Activated CD4-positive, alpha-beta T cell treated with anti-CD3 and anti-CD28 coated beads for 1 hour (primary cell): ENCODE results near the gene TSEN34.
"Not testable (repeated sequence)": the region's sequence is repeated elsewhere in the genome, so short reads cannot be mapped to it uniquely, and the experiment has no call there.

Experiments used
- DNase-seq: peaks from one replicate; pipeline ENCODE4 v3.0.0-alpha.2; 2020

The TSEN34 gene

GRCh38 chr19:54162241-54162805, 28.8 kb upstream of the TSEN34 start:
- DNase-seq, result peak; percentile 70

DNA sequence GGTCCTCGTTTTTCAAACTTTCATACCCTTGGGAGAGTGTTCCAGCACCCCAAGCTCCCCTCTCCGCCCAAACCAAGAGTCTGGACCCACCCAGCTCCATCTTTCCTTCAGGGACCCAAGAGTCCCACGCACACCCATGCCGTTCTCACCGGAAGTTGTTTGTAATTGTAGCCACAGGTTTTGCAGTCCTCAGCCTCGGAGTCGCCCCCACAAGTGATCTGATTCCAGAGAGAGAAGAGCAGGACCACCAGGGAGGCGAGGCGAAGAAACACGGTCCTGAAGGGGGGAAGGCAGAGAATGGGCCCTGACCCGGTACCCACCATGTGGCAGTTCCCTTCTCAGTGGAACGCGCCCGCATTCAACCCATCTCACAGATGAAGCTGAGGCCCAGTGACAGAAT, 28.2 kb upstream of the TSEN34 start:
- no peak for DNase-seq

GRCh38 chr19:54164369-54165068, 26.6 kb upstream of the TSEN34 start:
- DNase-seq, result peak; percentile 26

DNA sequence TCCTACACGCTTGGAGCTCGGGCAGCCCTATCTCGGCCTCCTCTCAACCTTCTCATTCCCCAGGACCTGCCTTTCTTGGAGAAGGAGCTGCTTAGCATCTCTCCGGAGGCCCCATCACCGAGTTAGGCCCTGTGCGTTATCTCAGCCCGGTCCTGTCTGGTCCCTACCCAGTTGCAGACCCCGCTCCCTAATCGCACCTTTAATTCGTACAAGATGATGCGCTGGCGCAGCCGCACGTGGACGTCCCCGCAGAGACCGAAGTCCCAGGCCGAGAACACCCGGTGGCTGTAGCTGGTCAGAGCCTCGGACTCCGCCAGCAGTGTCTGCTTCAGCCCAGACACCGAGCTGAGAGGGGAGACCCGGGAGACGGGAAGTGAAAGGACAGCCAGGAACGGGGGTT, 25.9 kb upstream of the TSEN34 start:
- no peak for DNase-seq

GRCh38 chr19:54168174-54168917, 22.8 kb upstream of the TSEN34 start:
- DNase-seq, result peak; percentile 79

DNA sequence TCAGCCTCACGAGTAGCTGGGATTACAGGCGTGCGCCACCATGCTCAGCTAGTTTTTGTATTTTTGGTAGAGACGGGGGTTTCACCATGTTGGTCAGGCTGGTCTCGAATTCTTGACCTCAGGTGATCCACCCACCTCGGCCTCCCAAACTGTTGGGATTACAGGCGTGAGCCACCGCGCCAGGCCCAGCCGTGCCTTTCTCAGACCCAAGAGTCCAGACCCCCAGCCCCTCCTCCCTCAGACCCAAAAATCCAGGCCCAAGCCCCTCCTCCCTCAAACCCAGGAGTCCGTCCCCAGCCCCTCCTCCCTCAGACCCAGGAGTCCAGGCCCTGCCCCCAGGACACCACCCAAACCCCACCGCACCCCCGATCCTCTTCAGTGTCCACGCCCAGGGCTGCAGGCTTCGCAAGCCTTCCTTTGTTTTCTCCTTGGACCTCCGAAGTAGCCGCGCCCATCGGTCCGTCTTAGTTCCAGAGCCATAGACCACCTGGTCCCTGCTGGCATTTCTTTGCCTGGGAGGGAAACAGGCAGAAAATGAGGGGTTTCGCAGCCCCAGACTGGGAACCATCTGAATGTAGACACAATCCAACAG, 21.9 kb upstream of the TSEN34 start:
- DNase-seq, result no peak

- DNase-seq, result not testable (repeated sequence)
Observed at GRCh38 chr19:54171736-54172431, 19.2 kb upstream of the TSEN34 start.

DNA sequence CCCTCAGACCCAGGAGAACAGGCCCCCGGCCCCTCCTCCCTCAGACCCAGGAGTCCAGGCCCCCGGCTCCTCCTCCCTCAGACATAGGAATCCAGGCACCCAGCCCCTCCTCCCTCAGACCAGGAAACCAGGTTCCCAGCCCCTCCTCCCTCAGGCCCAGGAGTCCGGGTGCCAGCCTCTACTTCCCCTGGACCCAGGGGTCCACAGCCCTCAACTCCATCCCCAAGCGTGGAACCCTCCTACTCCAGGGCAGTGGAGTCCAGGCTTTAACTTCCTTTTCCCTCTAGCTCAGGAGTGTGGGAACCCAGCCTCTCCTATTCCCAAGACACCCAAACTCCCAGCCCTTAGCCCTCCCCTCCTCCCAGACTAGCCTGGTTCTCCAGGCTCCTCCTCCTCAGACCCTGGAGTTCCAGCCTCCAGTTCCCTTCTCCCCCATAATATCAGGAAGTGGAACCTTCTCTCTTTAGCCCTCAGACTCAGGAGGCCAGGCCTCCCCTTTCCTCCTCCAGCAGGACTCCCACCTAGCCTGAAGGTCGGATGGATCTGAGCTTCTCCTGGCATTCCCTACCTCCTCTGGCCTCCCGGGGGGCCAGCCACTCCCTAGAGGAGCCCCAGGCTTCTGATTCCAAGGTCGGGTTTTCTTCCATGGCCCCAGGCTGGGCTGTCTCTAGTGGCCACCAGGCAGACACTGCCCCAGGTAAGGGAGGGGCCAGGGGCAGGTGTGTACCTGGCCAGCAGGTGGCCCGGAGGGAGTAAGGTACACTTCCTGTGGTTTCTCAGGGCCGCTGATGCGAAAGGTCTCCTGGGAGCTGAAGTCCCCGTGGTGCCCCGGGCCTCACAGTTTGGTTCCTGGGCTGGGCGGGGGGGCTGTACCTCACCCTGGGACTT, 18.4 kb upstream of the TSEN34 start, which contains the start of gene TMC4:
Gene TMC4, minus strand, starts transcription at position 690 of the 888 bp plus-strand sequence. Its CDS starts 43 bp downstream, at position 647.
- DNase-seq, result no peak

- no peak for DNase-seq
Observed at GRCh38 chr19:54173359-54173699, 17.8 kb upstream of the TSEN34 start.

DNA sequence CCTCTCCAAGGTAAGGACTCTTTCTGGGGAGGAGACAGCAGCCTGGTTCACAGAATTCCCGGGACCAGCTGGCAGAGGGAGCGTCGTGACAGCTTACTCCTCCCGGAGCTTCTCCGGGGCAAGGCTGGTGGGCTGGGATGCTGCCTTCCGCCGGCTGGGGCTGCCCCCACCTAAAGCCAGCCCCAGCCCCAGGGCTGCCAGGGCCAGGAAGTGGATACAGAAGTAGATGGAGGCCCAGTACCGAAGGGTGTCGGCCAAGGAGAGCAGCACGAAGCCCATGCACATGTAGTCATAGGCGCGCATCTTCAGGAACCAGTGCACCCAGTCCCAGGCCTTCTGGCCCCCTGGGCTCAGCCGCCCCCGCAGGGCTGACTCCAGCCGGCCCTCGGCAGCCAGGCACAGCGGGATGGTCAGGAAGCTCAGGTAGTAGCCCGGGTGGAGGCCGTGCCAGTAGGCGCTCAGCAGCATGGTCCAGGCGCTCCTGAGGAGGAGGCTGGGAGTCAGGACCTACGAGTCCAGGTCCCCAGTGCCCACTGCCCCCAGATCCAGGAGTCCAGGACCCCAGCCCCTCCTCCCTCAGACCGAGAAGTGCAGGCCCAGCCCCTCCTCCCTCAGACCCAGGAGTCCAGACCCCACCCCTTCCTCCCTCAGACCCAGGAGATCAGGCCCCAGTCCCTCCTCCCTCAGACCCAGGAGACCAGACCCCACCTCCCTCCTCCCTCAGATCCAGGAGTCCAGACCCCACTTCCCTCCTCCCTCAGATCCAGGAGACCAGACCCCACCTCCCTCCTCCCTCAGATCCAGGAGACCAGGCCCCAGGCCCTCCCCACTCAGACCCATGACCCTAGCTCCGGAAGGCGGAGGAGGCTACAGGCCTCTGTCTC, 16.9 kb upstream of the TSEN34 start:
- no peak for DNase-seq

DNA sequence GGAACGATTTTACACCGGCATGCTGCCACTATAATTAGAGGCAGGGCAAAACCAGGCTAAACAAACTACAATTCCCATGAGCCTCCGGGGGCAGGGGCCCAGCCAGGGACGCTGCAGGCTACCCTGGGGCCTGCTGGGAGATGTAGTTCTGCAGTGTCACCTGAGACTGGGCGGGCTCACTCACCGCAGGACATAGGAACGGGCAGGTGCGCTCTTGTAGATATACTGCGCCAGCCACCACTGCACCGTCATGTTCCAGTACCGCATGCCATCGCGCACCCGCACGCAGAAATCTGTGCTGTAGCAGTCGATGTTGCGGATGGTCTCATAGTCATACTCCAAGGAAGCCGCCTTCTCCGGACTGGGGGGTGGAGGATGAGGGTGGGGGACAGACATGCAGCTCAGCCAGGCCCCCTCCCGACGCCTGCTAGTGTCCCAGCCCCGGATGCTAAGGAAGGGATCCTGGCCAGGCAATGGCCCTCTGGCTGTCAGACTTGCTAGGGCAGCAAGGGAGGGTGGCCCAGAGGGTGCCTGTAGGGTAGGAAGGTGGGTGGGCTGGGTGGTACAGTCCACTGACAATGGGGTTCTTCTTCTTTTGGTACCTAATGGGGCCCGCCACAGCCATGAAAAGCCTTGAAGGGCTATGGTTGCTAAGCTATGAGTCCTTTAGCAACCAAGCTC, 12.4 kb upstream of the TSEN34 start:
- DNase-seq, result no peak

DNA sequence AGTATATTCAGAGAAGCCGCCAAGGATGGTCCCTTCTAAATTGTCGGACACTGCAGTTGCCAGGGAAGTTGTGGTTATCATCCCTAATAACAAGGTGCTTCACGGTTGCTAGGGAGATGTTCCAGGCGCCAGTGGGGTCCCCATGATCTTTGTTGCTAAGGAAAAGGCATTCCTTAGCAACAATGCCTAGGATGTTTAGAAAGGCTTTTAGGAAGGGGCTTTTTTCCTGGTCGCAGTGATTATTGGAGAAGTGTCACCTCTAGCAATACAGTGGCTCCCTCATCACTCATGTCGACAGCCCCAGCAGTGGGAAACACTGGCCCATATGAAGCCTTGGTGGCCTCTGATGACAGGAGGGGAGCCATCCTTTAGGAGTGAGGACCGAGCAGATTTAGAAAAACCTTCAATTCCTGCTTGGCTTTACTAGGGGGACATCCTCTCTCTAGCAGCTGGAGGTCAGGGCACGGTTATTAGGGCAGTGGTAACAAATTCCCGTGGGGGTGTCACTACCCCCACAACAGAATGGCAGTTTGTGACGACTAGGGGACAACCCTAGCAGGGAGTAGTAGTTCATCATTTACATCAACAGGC, 11.8 kb upstream of the TSEN34 start:
- no peak for DNase-seq

GRCh38 chr19:54179921-54180461, 11.1 kb upstream of the TSEN34 start:
- no peak for DNase-seq

- DNase-seq, result no peak
Observed at GRCh38 chr19:54180691-54181091, 10.4 kb upstream of the TSEN34 start.

DNA sequence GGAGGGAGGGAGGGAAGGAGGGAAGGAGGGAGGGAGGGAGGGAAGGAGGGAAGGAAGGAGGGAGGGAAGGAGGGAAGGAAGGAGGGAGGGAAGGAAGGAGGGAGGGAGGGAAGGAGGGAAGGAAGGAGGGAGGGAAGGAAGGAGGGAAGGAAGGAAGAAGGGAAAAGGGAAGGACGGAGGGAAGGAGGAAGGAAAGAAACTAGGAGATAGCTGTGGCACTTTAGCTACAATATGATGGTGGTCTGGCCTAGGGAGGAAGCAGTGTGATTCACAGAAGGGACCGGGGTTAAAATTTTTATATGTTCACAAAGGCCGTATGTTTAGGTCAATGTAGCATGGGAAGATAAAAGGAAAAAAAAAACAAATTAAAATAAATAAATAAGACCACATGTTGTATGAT, 9.2 kb upstream of the TSEN34 start:
- DNase-seq, result not testable (repeated sequence)

DNA sequence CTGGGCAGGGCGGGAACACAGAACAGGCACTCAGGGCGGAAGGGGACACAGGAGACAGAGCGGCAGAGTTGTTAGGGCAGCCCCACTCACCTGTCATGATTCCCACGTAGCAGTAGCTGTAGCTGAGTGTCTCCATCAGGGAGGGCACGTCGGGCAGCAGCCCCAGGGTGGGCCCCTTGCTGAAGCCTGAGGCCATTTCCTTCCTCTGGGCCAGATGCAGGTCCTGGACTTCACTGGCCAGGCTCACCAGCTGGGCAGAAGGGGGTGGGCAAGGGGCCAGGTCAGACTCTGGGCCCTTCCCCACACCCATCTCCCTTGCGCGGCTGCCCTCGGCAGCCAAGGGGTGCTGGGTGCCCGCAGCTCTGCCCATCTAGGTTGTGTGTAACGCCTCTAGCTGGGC, 7.7 kb upstream of the TSEN34 start:
- DNase-seq, result no peak

DNA sequence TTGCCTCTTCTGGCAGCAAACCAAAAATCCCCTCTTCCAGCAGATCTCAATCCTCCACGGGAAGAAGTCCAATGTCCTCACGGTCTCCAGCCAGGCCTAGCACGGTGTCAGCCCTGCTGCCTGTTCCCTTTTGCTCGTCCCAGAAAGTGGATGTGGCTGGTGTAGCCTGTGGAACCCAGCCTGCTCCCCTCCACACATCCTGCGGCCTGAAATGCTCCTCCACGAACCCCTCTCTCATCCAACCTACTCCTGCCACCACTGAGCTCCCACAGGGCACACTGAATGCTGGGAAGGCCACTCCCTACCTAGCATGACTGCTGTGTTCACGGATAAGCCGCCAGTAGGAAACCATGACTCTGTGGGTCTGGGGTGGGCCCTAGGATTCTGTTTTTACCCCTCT, 4.8 kb upstream of the TSEN34 start:
- DNase-seq, result no peak

GRCh38 chr19:54186934-54187381, 4.2 kb upstream of the TSEN34 start:
- no peak for DNase-seq

GRCh38 chr19:54188215-54188871, 2.8 kb upstream of the TSEN34 start:
- DNase-seq, result peak; percentile 55
